ENCODE measurements around the gene PGBD1.
A peak's percentile ranks its signal among the peaks of the same experiment; 100 is the strongest.
"Not testable (repeated sequence)": the region's sequence is repeated elsewhere in the genome, so short reads cannot be mapped to it uniquely, and the experiment has no call there.

PGBD1 gene

GRCh38 chr6:28274888-28275287 is 6.5 kb upstream of the PGBD1 start:
- DNase-seq = no peak

DNA sequence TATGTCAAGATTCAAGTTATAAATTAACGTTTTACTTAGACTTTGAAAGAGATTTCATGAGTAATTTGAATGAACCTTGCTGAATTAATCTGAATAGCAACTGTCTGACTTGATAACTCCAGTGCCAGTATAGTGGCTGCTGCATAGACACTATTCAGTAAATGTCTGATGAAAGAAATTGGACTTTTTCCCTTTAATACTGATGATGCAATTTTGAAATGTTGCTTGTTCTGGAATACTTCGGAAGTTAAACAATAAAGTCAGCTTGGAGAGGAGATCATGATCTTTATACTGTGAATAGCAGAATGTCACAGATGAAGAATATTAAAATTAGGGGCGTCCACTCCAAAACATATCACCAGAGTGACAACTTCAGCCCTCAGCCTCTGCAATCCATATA is 3.6 kb upstream of the PGBD1 start:
- DNase-seq = no peak

DNA sequence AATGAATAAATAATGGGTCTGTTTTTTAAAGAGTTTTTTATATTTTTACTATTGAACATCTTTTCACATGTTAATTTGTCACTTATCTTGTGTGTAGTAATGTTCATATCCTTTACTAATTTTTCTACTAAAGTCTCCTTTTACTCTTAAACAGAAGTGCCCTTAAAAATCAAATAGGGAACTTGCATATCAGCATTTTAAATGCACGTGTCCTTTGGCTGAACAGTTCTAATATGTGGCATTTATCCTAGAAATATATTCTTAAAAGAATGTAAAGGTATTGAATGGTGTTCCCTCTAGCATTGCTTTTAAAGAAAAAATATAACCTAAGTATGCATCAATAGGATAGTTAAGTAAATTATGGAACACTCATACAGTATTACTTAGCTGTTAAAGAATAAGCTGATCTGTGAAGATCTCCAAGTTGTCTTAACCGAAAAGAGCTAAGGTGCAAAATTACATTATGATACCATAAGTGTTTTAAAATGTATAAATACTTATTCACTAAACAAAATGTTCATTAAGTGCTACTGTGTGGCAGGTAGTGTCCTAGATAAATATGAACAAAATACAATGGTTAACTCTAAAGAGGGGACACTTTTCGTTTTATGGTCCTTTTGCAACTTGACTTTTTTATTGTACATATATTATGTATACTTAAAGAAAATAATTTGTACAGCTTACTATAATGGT is 631 bp upstream of the PGBD1 start:
- DNase-seq = no peak

DNA sequence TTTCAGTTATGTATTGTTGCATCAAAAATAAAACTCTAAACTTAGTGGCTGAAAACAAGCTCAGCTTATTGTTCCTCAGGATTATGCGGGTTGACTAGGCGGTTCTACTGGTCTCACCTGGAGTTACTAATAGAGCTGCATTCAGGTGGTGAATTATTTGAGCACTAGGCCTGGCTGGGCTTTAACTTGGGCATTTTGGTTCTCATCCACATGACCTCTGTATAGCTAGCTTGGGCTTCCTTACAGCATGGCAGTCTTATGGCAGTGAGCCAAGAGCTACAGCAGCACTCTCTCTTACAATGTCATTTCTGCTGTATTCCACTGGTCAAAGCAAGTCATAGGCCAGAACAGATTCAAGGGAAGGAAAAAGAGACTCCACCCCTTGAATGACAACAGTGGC is 1.6 kb downstream of the PGBD1 start:
- no peak for DNase-seq

DNA sequence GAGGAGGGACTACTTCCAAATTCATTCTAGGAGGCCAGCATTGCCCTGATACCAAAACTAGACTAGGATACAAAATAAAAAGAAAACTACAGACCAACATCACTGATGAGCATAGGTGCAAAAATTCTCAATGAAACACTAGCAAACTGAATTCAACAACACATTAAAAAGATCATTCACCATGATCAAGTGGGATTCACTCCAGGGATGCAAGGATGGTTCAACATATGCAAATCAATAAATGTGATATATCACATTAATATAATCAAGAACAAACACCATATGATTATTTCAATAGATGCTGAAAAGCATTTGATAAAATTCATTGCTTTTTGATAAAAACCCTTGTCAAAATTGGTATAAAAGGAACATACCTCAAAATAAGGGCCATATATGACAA is 10.2 kb downstream of the PGBD1 start:
- no peak for DNase-seq

DNA sequence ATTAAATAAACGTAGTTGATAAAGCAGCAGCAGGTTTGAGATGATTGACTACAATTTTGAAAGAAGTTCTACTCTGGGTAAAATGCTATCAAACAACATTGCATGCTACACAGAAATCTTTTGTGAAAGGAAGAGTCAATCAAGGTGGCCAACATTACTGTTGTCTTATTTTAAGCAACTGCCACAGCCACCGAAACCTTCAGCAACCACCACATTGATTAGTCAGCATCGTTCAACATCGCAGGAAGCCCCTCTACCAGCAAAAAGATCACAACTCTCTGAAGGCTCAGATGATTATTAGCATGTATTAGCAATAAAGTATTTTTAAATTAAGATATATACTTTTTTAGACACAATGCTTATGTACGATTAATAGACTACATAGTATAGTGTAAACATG is 14.0 kb downstream of the PGBD1 start:
- DNase-seq = no peak

- DNase-seq = no peak
Observed at GRCh38 chr6:28296520-28297060, 15.2 kb downstream of the PGBD1 start.

DNA sequence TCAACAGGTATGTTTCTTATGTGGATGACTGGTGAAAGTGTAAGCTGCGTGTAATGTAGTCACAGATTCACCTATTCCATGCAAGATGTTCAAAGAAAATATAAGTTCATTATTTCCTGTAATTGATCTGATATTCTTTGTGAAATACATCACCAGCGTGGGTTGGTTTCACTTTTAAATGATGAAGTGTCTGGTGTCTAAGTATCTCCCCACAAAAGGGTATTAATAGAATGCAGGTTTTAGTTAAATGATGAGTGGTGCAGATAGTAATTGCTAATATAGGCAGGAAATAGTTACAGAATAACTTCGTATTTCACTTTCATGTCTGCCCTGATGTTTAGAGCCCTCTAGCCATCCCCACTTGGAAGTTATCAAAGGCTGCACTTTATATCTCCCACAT is 22.2 kb downstream of the PGBD1 start:
- DNase-seq = no peak

DNA sequence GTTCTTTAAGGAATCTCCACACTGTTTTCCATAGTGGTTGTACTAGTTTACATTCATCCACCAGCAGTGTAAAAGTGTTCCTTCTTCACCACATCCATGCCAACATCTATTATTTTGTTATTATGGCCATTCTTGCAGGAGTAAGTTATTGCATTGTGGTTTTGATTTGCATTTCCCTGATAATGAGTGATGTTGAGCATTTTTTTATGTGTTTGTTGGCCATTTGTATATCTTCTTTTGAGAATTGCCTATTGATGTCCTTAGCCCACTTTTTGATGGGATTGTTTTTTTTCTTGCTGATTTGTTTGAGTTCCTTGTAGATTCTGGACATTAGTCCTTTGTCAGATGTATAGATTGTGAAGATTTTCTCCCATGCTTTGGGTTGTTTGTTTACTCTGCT is 25.0 kb downstream of the PGBD1 start:
- DNase-seq = not testable (repeated sequence)

GRCh38 chr6:28311139-28311823 is 29.9 kb downstream of the PGBD1 start:
- DNase-seq = no peak

DNA sequence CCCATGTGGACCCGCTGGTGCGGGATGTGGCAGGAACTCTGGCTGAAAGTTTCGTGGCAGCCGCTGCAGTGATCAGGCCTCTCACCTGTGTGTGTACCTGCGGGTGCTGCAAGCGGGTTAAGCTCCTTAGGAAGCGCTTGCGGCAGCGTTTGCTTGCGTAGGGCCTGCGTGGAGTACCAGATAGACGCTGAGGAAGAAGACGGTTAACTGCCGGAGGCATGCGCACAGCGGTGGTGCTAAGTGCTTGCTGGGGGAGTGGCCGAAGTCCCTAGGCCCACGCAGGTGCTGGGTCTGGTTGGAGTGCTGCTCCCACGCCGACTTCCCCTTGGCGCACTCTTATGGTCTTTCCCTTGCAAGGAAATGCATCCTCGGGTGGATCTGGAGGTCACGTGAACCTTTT is 31.6 kb downstream of the PGBD1 start:
- DNase-seq = no peak

DNA sequence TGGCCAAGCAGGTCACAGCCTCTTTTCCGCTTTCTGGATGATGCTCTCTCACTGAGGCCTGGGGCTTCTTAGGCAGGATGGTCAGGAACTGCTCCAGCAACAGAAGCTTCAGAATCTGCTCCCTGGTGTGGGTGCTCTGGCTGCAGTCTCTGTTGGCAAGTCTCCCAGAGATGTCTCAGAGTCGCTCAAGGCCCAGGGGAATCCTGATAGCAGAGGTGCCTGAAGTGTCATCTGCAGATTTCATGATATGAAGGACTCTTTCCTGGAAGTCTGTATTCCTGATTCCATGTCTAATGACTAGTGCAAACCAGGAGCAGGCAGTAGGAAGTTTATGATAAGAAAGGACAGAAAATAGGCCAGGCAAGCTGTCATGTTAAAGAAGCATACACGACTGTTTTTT is 34.3 kb downstream of the PGBD1 start:
- DNase-seq = no peak

DNA sequence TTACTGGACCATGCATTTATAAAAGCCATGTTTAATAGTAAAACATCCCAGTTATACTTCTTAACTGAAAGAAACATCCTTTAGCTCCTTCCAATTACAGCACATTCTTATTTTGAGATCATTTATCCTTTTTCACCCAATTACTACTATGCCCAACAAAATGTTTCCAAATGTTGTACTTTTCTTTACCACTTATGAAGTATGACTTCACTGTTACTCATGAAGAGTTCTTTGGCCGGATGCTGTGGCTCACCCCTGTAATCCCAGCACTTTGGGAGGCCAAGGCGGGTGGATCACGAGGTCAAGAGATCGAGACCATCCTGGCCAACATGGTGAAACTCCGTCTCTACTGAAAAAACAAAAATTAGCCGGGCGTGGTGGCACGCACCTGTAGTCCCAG is 36.5 kb downstream of the PGBD1 start:
- not testable (repeated sequence) for DNase-seq

GRCh38 chr6:28322661-28323060 is 41.3 kb downstream of the PGBD1 start:
- DNase-seq = no peak

- no peak for DNase-seq
Observed at GRCh38 chr6:28323813-28324424, 42.5 kb downstream of the PGBD1 start.

DNA sequence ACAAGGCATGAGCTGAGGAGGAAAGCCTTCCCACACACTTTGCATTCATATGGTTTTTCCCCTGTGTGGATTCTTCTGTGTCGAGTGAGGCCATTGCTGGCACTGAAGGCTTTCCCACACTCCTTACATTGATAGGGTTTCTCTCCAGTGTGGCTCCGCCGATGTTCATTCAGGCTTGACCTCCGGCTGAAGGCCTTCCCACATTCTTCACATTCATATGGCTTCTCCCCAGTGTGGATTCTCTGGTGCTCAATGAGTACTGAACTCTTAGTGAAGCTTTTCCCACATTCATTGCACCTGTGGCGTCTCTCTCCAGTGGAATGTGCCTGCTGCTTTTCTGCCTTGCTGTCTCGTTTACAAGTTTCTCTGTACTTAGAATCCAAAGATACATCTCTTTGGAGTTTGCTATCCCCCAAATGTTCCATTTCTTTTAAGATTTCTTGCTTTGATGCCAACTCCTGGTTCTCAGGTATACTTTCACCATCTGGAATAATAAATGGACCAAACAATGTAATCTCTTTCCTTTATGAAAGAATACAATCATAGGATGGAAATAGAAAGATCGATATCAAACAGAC is 45.1 kb downstream of the PGBD1 start:
- DNase-seq = no peak

GRCh38 chr6:28330041-28330440 is 48.7 kb downstream of the PGBD1 start:
- DNase-seq = no peak

DNA sequence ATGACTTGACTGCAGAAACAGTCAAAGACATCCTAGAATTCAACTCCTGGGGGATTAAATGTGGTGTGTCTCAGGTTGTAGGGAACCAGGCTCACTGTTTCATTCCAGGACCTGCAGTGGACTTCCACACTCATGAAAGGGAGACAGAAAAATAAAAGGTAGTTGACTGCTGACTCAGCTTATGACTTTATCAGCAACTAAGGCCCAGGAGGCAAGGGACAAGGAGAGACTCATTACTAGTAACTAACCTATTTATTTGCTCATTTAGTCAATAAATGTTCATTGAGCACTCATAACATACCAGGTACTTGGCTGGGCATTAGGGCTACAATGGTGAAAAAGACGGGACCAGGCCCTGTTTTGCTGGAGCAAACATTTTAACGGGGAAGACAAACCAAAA is 51.7 kb downstream of the PGBD1 start:
- DNase-seq = no peak

DNA sequence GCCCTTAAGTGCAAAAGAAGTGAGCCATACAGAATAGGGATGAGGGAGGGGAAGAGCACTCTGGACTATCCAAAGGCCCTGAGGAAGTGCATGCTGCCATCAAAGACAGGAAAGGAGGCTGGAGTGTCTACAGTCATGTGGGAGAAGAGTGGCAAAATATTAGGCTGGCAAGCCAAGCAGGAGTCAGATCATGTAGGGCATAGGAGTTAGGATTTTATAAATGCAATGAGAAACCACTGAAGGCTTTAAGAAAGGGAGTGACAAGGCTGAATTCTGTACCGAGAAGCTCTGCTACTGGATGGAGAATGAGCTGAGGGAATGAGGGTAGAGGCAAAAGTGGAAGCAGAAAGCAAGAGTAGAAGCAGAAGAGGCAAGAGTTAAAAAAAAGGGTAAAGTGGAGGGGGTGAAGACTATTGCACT is 52.2 kb downstream of the PGBD1 start:
- no peak for DNase-seq

GRCh38 chr6:28334286-28335039 is 53.1 kb downstream of the PGBD1 start:
- DNase-seq = no peak

DNA sequence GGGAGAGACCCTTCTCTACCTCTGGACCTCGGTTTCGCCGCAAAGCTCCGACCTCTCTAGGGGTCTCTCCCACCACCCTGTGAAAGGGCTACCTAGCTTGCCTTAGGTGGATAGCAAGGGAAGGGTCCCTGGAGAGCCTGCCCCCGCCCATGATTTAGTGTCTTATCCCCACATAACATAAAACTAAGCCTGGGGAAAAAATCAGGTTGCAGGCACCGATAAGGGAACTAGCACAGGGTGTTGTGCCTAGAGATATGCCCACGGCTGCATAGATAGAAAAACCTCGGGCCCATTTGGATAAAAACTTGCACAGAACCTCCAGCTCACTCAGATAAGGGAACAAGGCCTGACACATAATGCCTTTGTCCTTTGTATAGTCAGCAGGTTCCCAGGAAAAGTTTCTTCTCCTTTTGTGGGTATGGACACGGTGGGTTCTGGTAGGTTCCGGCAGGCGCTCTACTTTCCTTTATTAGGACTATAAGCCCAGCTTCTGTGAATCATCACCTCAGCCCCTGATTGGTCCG is 53.7 kb downstream of the PGBD1 start:
- DNase-seq = no peak

DNA sequence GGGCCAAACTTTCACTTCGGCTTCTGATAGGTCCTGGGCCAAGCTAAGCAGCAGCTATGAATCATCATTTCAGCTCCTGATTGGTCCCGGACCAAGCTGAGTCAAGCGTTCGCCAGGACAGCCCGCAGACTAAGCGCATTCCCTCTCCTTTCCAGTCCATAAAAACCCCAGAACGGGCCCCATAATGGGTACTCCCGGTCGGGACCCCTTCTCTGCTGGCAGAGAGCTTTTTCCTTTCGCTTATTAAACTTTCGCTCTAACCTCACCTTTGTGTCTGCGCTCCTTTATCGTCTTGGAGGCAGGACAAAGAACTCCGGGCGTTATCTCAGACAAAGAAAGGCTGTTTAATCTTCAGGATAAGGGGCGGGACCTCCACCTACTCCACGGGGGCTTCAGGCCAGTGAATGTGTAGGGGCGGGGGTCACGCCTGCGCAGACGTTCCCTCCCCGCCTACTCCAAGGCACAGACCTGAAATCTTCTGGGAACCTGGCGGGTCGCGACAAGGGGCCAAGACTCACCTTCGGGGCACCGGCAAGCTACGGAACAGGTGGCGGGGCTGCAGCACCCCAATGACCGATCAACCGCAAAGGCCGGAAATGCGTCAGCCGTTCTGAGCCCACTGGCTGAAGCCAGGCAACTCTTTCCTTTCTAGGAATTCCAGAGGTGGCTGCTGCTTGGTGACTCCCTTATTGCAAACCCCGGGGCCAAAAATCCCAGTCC is 54.4 kb downstream of the PGBD1 start, which contains the start of gene ZSCAN31:
ZSCAN31 (minus strand) TSS at position 585 of the 720 bp plus-strand sequence. CDS start 6,465 bp downstream, outside the sequence.
- peak; percentile 83 for DNase-seq
